Hematopoietic multipotent progenitor cell treated with erythropoietin and hydrocortisone succinate and interleukin-3 and kit ligand, for 17 days (in vitro differentiated cells): ENCODE results near the gene JAM2.
"Not testable (repeated sequence)": the region's sequence is repeated elsewhere in the genome, so short reads cannot be mapped to it uniquely, and the experiment has no call there.

Experiments
- DNase-seq: peaks from one replicate; pipeline ENCODE4 v3.0.0-alpha.2; 2015; ENCODE audit warnings: low spot score

Gene JAM2

GRCh38 chr21:25646474-25646873 lies 7.4 kb downstream of the JAM2 start:
- no peak for DNase-seq

GRCh38 chr21:25647647-25648046 lies 8.6 kb downstream of the JAM2 start:
- DNase-seq, result no peak

GRCh38 chr21:25649146-25649545 lies 10.1 kb downstream of the JAM2 start:
- no peak for DNase-seq

- DNase-seq, result no peak
These were observed 17.4 kb downstream of the JAM2 start for GRCh38 chr21:25656412-25656811.

- DNase-seq, result no peak
These were observed 18.1 kb downstream of the JAM2 start for GRCh38 chr21:25657140-25657539.

- no peak for DNase-seq
These were observed 19.5 kb downstream of the JAM2 start for GRCh38 chr21:25658427-25659035.

GRCh38 chr21:25660233-25660632 lies 21.2 kb downstream of the JAM2 start:
- no peak for DNase-seq

GRCh38 chr21:25664491-25664931 lies 25.5 kb downstream of the JAM2 start:
- DNase-seq, result no peak

GRCh38 chr21:25670726-25671125 lies 31.7 kb downstream of the JAM2 start:
- no peak for DNase-seq

- no peak for DNase-seq
These were observed 37.4 kb downstream of the JAM2 start for GRCh38 chr21:25676451-25676850.

GRCh38 chr21:25682382-25682781 lies 43.3 kb downstream of the JAM2 start:
- DNase-seq, result no peak

- DNase-seq, result no peak
These were observed 48.7 kb downstream of the JAM2 start for GRCh38 chr21:25687787-25688186.

- DNase-seq, result no peak
These were observed 49.5 kb downstream of the JAM2 start for GRCh38 chr21:25688275-25689155.

GRCh38 chr21:25689226-25689625 lies 50.2 kb downstream of the JAM2 start:
- no peak for DNase-seq

GRCh38 chr21:25691976-25692375 lies 52.9 kb downstream of the JAM2 start:
- no peak for DNase-seq

- DNase-seq, result not testable (repeated sequence)
These were observed 56.4 kb downstream of the JAM2 start for GRCh38 chr21:25695461-25695860.

- DNase-seq, result no peak
These were observed 61.7 kb downstream of the JAM2 start for GRCh38 chr21:25700741-25701140.

GRCh38 chr21:25701529-25701928 lies 62.5 kb downstream of the JAM2 start:
- no peak for DNase-seq

- peak; percentile 60 for DNase-seq
These were observed 69.5 kb downstream of the JAM2 start for GRCh38 chr21:25708467-25709065.

- DNase-seq, result no peak
These were observed 70.7 kb downstream of the JAM2 start for GRCh38 chr21:25709684-25710265.

GRCh38 chr21:25710550-25710949 lies 71.5 kb downstream of the JAM2 start:
- no peak for DNase-seq

GRCh38 chr21:25714066-25714465 lies 75.0 kb downstream of the JAM2 start:
- DNase-seq, result not testable (repeated sequence)
